ENCODE measurements around the gene CNN2.

Gene CNN2

GRCh38 chr19:1010586-1011510, 15.6 kb upstream of the CNN2 start:
- no peaks in the 10 kb centered on the region for H3K27me3 Mint-ChIP-seq (ENCODE audit: low read depth, poor library complexity)
- no peak for TF ChIP-seq CTCF (IDR thresholded peaks at IDR 0.05)
- H3K36me3 Mint-ChIP-seq (ENCODE audit: low read depth), result peaks cover 8% of the 10 kb centered on the region
- H3K4me1 Mint-ChIP-seq, result peaks cover 4% of the 10 kb centered on the region
- no peak for DNase-seq
- no peak overlapping the region for H3K4me3 Mint-ChIP-seq
- H3K9me3 Mint-ChIP-seq, result no peaks in the 10 kb centered on the region
- no peak overlapping the region for H3K27ac Mint-ChIP-seq

GRCh38 chr19:1011831-1012333, 14.5 kb upstream of the CNN2 start:
- no peaks in the 10 kb centered on the region for H3K27me3 Mint-ChIP-seq (ENCODE audit: low read depth, poor library complexity)
- DNase-seq, result no peak
- H3K9me3 Mint-ChIP-seq, result no peaks in the 10 kb centered on the region
- H3K4me3 Mint-ChIP-seq, result no peak overlapping the region
- peaks cover 3% of the 10 kb centered on the region for H3K36me3 Mint-ChIP-seq (ENCODE audit: low read depth)
- no peak for TF ChIP-seq CTCF (IDR thresholded peaks at IDR 0.05)
- H3K27ac Mint-ChIP-seq, result no peak overlapping the region
- H3K4me1 Mint-ChIP-seq, result peaks cover 14% of the 10 kb centered on the region

GRCh38 chr19:1012334-1012733, 14.1 kb upstream of the CNN2 start:
- TF ChIP-seq CTCF (IDR thresholded peaks at IDR 0.05), result no peak
- Mint-ChIP-seq H3K4me3 (no peak overlapping the region), H3K36me3 (ENCODE audit: low read depth) (no peaks in the 10 kb centered on the region), H3K4me1 (peaks cover 19% of the 10 kb centered on the region), H3K27ac (no peak overlapping the region), H3K9me3 (no peaks in the 10 kb centered on the region), H3K27me3 (ENCODE audit: low read depth, poor library complexity) (no peaks in the 10 kb centered on the region)
- no peak for DNase-seq

- H3K27me3 Mint-ChIP-seq (ENCODE audit: low read depth, poor library complexity), result no peaks in the 10 kb centered on the region
- no peaks in the 10 kb centered on the region for H3K9me3 Mint-ChIP-seq
- H3K4me1 Mint-ChIP-seq, result peaks cover 26% of the 10 kb centered on the region
- no peak for TF ChIP-seq CTCF (IDR thresholded peaks at IDR 0.05)
- H3K27ac Mint-ChIP-seq, result no peak overlapping the region
- H3K4me3 Mint-ChIP-seq, result no peak overlapping the region
- no peak for DNase-seq
- no peaks in the 10 kb centered on the region for H3K36me3 Mint-ChIP-seq (ENCODE audit: low read depth)
Observed at GRCh38 chr19:1013218-1013617, 13.2 kb upstream of the CNN2 start.

- no peaks in the 10 kb centered on the region for H3K36me3 Mint-ChIP-seq (ENCODE audit: low read depth)
- H3K27me3 Mint-ChIP-seq (ENCODE audit: low read depth, poor library complexity), result no peaks in the 10 kb centered on the region
- H3K4me1 Mint-ChIP-seq, result peaks cover 33% of the 10 kb centered on the region
- no peak overlapping the region for H3K4me3 Mint-ChIP-seq
- H3K27ac Mint-ChIP-seq, result peak overlapping the region; percentile 69
- no peaks in the 10 kb centered on the region for H3K9me3 Mint-ChIP-seq
- no peak for DNase-seq
- no peak for TF ChIP-seq CTCF (IDR thresholded peaks at IDR 0.05)
Observed at GRCh38 chr19:1014161-1015060, 12.0 kb upstream of the CNN2 start.
